Right forelimb (tissue), 1 donor: ENCODE data around the gene TBC1D2B.
"Not testable (repeated sequence)": the region's sequence is repeated elsewhere in the genome, so short reads cannot be mapped to it uniquely, and the experiment has no call there.

Experiments
- DNase-seq: peaks from one replicate; pipeline ENCODE4 v3.0.0-alpha.2; 2018

TBC1D2B gene

DNA sequence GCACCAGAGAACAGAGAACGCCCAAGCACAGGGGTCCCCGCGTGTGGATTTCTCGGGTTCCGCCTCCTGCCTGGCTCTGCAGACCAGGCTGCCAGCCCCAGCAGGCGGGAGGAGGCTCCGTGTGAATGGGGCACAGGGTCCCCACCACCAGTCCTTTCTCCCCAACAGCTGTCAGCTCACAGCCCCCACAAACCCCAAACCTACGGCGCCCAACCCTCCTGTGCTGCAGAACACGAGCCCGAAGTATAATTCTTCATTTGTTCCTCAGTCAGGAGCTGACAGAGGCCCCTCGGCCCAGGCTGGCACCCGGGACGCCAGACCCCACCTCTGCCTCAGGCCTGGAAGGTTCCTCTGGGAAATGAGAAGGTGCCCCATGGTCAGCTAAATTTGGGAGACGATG, 78.0 kb downstream of the TBC1D2B start:
- peak; percentile 35 for DNase-seq

GRCh38 chr15:77998592-77998991, 78.9 kb downstream of the TBC1D2B start:
- DNase-seq = peak; percentile 38

GRCh38 chr15:77997761-77998554, 79.6 kb downstream of the TBC1D2B start:
- DNase-seq = peak; percentile 26

- DNase-seq = peak; percentile 15
Observed at GRCh38 chr15:77997221-77997620, 80.3 kb downstream of the TBC1D2B start.

- DNase-seq = peak; percentile 26
Observed at GRCh38 chr15:77996713-77997171, 80.8 kb downstream of the TBC1D2B start.

- DNase-seq = peak; percentile 42
Observed at GRCh38 chr15:77996226-77996625, 81.3 kb downstream of the TBC1D2B start.

DNA sequence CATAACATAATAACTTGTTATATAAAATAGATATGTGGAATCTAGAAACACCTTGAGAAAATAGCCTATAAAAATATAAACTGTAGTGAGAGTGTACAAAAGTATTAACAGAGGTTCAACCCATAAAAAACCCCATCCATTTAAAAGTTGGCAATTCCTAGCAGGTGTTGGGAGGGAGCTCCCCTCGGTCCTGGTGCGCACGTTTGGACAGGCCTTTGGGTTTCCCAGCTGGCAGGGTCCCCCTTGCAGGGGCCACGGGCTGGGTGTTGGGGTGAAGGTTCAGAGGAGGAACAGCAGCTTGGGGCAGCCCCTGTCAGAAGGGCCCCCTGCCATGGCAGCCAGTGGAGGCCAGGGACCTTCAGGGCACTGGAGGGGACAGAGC, 82.0 kb downstream of the TBC1D2B start:
- DNase-seq = peak; percentile 25

GRCh38 chr15:77994893-77995536, 82.5 kb downstream of the TBC1D2B start:
- DNase-seq = peak; percentile 45

- peak; percentile 66 for DNase-seq
Observed at GRCh38 chr15:77993970-77994693, 83.4 kb downstream of the TBC1D2B start.

GRCh38 chr15:77993374-77993911, 84.1 kb downstream of the TBC1D2B start:
- DNase-seq = no peak

DNA sequence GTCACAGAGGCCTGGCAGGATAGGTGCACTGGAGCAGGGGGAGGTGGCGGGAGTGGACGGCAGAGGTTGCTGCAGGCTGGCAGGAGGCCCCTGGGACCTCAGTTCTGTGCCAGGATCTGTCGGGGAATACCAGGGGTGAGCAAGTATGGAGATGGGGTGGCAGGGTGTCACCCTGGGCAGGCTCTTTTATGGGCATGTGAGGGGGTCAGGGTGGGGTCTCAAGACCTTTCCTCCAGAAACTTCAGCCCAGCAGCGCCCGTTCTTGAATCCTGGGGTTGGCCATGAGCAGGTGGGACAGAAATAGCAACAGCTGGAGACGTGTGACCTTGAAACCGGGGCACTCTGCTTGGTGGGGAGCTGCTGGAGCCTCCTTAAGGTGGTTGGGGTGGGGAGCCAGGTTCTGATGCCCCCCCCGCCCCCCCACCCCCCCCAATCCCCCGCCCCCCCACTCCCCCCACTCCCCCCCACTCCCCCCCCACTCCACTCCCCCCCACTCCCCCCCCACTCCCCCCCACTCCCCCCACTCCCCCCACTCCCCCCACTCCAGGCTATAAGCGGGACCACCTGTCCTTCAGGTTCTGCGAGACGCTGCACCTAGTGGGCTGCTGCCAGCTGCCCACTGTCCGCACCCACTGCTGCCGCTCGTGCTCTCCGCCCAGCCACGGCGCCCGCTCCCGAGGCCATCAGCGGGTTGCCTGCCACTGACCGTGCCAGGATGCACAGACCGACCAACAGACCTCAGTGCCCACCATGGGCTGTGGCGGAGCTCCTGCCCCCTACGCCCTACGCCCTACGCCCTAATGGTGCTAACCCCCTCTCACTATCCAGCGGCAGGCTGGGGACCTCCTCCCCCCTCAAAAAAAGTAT, 84.9 kb downstream of the TBC1D2B start:
- no peak for DNase-seq

DNA sequence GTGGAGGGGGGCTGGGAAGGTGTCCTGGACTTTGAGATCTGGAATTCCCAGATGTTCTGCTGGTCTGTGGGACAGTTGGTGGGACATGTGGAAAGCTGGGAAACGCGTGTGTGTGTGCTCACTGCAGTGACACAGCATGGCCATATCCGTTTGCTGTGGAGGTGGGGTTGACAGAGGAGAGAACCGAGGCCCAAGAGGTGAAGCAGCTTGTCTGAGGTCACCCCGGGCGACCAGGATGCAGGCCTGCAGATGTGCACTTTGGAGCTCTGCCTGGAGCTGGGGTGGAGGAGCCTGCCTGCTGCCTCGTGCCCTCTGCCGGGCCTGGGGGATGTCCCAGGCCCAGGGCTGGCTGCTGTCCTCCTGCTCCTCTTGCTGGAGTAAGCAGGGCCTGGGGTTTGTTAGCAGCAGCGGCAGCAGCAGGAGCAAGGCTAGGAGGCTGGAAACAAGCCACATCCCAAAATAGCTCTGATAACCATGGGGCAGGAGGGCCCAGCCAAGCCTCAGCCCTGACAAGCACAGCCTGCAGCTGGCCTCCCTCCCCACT, 85.8 kb downstream of the TBC1D2B start:
- DNase-seq = peak; percentile 82

DNA sequence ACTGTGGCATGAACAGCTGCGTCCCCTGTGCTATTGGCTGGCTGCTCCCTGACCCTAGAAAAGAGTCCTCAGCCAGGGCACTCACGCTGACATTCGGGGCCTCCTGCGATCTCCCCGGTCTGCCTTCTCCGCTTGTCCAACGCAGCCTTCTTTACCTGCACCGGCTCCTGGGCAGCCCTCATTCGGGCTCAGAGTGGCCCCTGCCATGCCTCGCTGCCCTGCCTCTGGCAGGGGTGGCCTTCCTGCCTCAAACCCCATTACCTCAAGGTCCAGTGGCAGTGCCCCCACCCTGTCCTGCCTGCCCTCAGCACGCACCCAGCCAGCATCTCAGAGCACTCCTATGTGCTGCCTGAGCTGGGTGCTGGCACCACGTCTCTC, 86.5 kb downstream of the TBC1D2B start:
- no peak for DNase-seq

DNA sequence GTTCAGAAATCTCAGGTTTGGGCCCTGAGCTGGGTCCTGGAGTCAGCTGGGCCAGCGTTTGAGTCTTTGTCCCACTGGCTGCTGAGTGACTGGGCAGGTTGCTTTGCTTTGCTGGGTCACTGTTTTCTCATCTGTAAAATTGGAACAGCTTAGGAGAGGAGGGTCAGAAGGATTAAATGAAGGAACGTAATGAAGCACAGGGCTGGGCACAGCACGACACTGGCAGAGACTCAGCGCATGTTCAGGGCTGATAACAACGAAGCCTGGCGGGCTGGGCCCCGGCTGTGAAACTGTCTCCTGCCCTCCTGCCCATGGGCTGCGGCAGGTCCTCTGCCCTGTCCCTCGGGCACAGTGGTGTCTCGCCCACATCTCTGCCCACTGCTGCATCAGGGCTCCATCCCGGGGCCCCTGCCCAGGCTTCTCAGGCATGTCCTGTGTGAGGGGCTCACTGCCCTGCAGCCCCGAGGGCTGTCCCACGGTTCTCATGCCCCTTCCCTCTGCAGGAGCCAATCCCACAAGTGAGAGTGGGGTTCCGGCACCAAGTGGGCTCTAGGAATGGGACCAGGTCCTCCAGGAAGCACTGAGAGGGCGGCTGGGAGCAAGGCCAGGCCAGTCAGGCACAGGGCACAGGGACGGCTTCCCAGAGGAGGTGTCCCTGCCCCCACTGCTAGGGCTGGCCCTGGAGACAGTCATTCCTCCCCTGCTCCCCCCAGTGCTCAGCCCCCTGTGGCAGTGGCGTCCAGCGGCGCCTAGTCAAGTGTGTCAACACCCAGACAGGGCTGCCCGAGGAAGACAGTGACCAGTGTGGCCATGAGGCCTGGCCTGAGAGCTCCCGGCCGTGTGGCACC, 88.0 kb downstream of the TBC1D2B start:
- DNase-seq = no peak

DNA sequence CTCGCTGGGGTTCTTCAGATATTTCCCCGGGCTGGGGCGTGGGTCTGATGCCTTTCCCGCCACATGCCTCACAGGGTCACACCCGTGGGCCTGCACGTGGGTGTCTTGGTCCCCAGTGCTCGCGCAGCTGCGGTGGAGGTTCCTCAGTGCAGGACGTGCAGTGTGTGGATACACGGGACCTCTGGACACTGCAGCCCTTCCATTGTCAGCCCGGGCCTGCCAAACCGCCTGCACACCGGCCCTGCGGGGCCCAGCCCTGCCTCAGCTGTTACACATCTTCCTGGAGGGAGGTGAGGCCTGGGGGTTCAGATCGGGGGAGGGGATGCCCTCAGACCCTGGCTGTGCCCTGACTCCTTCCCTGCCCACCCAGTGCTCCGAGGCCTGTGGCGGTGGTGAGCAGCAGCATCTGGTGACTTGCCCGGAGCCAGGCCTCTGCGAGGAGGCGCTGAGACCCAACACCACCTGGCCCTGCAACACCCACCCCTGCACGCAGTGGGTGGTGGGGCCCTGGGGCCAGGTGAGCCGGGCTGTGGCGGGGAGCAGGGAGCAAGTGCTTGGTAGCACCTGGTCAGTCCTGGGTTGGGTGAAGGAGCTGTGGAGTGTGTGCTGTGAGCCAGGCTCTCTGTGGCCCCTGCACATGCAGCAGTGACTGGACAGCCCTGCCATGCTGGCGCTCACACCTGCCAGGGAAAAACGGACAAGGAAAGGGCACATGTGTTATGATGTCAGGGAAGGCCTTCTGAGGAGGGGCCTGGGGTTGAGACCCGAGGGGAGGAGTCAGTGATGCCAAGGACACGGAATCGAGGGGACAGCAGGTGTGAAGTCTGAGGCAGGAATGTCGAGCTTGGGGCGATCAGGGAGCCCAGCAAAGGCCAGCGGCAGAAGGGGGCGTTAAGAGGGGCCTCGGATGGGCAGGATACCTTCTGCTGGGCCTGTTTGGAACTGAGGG, 88.9 kb downstream of the TBC1D2B start:
- no peak for DNase-seq

DNA sequence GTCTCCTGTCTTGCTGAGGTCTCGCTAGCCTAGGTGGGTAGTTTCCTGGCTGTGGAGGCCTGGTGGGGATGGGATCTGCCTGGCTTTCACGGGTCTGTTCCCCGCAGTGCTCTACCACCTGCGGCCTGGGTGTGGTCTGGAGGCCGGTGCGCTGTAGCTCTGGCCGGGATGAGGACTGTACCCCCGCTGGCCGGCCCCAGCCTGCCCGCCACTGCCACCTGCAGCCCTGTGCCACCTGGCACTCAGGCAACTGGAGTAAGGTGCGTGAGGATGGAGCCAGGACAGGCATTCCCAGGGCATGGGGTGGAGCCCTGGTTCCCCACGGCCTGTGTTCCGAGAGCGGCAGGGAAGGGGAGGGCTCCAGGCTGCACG, 89.8 kb downstream of the TBC1D2B start:
- not testable (repeated sequence) for DNase-seq

GRCh38 chr15:77986891-77987764, 90.4 kb downstream of the TBC1D2B start:
- DNase-seq = no peak

DNA sequence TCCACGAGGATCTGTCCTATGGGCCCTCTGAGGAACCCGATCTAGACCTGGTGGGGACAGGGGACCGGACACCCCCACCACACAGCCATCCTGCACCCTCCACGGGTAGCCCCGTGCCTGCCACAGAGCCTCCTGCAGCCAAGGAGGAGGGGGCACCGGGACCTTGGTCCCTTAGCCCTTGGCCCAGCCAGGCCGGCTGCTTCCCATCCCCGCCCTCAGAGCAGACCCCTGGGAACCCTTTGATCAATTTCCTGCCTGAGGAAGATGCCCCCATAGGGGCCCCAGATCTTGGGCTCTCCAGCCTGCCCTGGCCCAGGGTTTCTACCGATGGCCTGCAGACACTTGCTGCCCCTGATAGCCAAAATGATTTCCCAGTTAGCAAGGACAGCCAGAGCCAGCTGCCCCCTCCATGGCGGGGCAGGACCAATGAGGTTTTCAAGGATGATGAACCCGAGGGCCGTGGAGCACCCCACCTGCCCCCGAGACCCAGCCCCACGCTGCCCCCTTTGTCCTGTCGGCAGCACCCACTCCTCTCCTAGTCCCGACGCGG, 91.5 kb downstream of the TBC1D2B start:
- no peak for DNase-seq
